GM18870 (cell line): ENCODE results near the gene PADI4.

Experiments used
- ATAC-seq: cut with Tn5 transposase; IDR thresholded peaks from one replicate; pipeline ENCODE4 v1.9.1; 2021; ENCODE audit warnings: moderate library complexity; ENCODE audit not compliant: unreplicated experiment

Gene PADI4

GRCh38 chr1:17281775-17282181 lies 26.2 kb upstream of the PADI4 start:
- ATAC-seq = no peak

DNA sequence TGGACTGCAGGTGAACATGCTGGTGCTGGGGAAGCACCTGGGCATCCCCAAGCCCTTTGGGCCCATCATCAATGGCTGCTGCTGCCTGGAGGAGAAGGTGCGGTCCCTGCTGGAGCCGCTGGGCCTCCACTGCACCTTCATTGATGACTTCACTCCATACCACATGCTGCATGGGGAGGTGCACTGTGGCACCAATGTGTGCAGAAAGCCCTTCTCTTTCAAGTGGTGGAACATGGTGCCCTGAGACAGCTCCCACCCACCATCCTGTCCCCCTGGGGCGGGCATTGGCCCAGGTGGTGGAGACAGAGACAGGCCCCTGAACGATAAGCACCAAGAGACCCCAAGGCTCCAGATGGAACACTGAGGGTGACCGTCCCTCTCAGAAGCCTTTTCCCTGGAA lies 25.2 kb upstream of the PADI4 start:
- ATAC-seq = no peak

GRCh38 chr1:17286646-17287045 lies 21.4 kb upstream of the PADI4 start:
- no peak for ATAC-seq

DNA sequence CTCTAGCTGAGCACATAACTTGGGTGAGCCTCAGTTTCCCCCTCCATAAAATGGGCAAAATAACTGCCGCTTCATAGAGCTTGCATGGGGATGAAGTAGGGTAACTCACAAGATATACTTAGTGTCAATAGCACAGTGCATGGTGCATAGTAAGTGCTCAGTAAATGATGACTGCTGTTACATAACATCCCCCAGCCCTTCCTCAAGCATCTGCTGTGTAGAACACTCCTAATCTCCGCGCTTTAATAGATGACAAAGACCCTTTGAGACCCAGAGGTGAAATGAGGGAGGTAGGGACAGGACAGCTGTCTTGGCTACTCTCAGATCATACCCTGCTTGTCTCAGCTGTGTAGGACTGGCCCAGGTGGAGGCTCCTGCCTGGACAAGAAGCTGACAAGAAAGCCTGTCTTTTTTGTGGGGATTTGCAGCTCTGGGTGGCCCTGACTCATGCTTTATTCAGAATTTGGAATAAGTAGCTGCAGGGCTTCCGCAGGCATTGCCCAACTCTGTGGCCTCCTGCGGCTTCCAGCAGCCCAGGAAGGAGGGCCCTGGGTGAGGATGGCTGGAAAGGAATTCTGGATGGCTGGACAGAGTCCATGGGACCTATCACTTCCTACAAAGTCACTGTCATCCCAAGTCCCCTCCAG lies 20.7 kb upstream of the PADI4 start:
- ATAC-seq = no peak

- no peak for ATAC-seq
Measured at GRCh38 chr1:17289721-17290120, 18.3 kb upstream of the PADI4 start.

DNA sequence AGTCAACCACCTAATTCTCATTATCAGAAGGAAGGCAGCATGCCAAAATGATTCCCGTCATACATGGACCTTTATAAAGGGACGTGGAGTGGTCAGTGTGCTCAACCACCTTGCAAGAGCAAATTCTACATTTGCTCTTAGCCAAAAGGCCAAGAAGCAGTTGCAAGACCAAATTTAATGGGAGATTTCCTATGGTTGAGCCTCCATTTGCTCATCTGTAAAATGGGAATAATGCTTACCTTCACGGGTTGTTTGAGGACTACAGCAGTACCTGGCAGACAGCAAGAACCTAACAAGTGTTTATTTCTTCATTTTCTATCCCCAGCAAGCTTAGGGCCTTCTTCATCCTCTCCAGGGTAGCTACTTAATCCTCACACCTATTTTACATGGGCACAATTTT lies 17.4 kb upstream of the PADI4 start:
- no peak for ATAC-seq

- no peak for ATAC-seq
Measured at GRCh38 chr1:17292299-17293160, 15.5 kb upstream of the PADI4 start.

GRCh38 chr1:17293681-17294425 lies 14.1 kb upstream of the PADI4 start:
- no peak for ATAC-seq

DNA sequence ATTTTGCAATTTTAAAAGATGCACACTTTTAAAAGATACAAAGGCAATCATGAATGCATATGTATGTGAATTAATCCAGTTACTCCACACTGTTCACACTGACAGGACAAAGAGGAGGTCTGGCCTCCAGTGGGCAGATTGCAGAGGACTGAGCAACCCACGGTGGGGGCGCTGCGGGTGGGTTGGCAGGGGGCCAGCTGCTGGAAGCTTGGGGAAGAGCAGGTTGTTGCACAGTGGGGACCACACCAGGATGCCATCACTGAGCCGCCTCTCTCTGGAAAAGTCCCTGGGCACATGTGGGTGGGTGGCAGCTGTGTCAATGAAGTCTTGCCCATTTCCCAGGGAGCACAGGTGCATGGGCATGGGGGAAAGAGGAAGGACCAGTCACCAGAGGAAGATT lies 12.7 kb upstream of the PADI4 start:
- no peak for ATAC-seq

DNA sequence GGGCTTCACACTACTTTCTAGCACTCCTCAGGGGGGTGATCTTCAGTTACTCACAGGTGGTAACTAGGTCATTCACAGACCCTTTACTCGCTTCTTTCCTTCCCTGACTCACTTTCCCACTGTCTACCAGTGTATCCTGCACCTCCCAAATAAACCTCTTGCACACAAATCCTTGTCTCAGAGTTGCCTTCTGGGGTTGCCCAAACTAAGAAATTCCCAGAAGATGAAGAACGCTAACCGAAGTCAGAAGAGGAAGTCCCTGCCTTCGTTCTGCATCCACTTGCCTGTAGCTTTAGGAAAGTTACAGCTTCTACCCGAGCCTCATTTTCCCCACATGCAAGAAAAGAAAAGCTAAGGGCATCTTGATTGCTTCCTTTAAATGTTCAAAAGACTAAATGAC lies 11.9 kb upstream of the PADI4 start:
- no peak for ATAC-seq

- no peak for ATAC-seq
Measured at GRCh38 chr1:17297991-17298390, 10.0 kb upstream of the PADI4 start.

- no peak for ATAC-seq
Measured at GRCh38 chr1:17301767-17302166, 6.2 kb upstream of the PADI4 start.

- ATAC-seq = no peak
Measured at GRCh38 chr1:17304151-17304825, 3.7 kb upstream of the PADI4 start.

DNA sequence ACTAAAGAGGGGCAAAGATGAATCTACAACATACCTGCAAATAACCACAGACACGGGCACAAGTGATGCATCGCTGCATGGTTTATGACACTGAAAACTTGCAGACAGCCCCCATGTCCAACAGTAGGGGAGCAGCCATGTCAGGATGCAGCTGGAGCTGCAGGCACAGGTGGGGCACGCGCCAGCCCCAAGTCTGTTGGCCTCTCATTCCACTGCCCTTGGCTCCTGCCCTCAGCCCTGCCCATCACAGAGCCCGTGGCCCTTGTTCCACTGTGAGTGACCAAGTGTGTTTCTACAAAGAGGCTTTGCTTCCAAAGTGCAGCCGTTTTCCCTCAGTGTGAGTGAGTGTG lies 3.2 kb upstream of the PADI4 start:
- no peak for ATAC-seq

DNA sequence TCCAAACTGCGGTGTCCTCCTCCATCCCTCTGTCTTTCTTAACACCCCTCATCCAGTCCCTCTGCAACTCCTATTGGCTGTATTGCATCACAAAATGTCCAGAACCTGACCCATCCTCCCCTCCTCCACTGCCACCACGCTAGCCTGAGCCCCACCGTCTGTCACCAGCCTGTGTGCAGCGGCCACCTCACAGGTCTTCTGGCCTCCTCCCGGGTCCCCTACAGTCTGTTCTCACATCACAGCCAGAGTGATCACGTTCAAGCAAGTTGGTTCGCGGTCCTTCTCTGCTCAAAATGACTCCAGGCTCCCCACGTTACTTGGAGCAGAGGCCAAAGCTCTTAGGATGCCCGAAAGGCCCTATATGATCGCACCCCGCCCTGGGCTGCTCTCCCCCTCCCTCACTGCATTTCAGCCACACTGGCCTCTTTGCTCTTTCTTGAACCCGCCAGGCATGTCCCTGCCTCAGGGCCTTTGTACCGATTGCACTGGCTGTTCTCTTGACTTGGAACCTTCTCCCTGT lies 2.4 kb upstream of the PADI4 start:
- ATAC-seq = no peak

GRCh38 chr1:17306407-17306806 lies 1.6 kb upstream of the PADI4 start:
- ATAC-seq = no peak

DNA sequence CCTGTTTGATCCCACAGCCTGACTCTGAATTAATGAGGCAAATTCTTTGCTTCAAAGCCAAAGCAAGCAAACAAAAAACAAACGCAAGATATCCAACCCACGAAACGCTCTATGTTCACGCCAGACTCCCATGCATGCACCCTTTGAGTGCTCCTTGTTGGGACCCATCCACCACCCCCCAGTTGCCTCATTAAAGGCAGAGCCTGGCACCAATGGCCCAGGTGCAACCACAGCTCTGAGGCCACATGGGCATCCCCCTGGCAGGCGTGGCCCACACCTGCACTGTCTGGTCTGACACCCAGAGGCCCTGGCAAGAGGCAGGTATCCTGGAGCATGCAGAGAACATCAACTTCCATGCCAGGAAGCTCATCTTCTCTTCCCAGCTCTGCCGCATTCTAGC lies 1.1 kb upstream of the PADI4 start:
- ATAC-seq = no peak

- no peak for ATAC-seq
Measured at GRCh38 chr1:17307329-17307728, 668 bp upstream of the PADI4 start.

DNA sequence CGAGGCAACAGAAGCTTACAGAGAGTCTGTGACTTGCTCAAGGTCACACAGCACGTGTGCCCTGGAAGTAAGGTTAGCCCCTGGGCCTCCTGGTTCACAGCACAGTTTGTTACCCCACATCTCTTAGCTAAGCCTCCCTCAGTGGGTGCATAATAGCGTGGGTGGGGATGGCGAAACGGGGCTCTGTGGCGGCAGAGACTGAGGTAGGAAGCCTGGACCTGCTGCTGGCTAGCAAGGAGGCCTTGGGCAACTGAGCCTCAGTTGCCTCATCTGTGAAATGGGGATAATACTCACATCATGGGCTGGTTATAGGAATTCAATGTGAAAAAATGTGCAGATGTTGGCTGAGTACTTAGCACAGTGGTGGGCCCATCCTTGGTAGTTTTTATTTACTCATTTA lies 596 bp downstream of the PADI4 start:
- ATAC-seq = no peak

DNA sequence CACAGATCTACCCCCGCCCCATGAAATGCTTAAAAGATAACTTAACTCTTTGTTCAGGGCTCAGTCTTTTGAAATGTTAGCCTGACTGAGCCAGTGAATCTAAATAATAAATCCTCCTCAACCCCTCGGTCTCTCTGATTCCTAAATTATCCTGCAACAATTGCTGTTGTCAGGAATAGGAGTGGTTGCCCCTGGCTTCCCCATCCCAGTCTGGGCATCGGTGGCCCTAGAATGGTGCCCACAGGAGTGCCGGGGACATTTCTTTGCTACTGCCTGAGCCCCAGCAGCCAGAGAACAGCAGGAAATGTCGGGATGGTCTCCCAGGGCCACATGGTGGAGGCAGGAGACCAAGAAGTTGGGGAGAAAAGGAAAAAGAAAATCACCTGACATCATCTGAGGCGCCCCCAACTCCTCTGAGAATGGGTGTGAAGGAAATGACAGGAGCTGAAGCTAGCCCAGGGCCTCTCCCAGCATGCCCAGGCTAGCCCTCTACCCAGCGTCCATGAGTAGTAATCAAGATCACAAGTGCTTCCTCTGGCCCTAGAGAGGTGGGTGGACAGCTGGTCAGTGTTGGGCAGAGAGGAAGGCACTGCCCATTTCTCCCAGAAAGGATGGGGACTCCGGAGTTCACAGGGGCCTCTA lies 1.6 kb downstream of the PADI4 start:
- no peak for ATAC-seq
